Measurements from ENCODE around the gene CDH26. TPM values are rescaled to one million over a fixed set of nuclear protein-coding genes. Genes with fewer than 3 reads are reported as not detected.

CDH26 gene
- polyA plus RNA-seq, 12 donors, result 0.20 to 1.6 (median 0.92) TPM; not detected in 2

- no peak for DNase-seq
These were observed 24.9 kb downstream of the CDH26 start for GRCh38 chr20:59983076-59983475.

DNA sequence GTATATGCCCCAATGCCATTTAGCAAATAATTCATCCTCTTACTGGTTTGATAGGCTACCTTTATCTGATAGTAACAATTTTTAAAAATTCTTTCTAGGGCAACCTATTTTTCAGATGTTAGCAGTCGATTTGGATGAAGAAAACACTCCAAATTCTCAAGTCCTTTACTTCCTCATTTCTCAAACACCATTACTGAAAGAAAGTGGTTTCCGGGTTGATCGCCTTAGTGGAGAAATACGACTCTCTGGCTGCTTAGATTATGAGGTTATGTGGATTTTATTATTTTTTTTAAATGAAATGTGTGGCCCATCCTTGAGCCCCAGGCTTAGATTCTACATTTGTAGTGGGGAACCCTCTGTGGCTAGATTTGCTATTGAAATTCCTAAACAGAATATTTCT, 26.3 kb downstream of the CDH26 start:
- no peak for DNase-seq

DNA sequence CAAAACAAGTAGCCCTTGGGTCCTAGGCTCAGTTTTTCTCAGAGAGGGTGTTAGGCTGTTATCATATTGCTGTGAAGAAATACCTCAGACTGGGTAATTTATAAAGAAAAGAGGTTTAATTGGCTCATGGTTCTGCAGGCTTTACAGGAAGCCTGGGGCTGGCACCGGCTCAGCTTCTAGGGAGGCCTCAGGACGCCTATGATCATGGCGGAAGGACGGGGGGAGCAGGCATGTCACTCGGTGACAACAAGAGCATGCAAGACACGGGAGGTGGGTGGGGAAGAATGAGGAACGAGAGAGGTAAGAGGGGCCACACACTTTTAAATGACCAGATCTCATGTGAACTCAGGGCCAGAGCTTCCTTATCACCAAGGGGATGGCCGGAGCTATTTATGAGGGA, 26.9 kb downstream of the CDH26 start:
- no peak for DNase-seq

DNA sequence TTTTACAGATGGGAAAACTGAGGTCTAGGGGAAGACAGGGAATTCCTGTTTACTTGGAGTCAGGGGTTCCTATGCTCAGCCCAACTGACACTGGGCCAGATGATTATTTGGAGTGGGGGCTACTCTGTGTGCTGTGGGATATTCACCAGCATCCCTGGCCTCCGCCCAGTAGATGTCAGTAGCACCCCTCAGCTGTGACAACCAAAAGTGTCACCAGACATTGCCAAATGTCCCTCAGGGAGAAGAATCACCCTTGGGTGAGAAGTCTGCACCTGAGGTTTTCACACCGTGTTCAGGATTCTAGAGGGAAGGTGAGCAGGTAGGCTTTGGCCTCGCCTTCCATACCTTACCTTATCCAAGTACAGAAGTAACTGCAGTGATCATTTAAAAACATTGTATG, 27.6 kb downstream of the CDH26 start:
- DNase-seq, result no peak

DNA sequence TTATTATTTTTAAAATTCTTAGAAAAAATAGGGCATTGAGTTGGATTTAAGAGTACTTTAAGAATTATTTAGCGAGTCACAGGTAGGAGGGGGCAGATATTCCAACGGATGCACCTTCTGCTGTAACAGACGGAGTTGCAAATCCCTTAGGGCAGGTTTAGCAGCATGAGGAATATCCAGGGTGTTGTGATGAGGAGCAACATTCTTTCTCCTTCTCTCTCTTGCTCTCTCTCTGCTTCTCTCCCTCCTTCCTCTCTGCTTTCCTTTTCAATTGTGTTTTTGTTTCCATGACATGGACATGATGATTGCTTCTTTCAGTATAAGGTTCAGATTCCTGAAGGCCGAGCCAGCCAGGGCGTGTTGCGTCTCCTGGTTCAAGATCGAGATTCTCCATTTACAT, 28.9 kb downstream of the CDH26 start:
- DNase-seq, result no peak

DNA sequence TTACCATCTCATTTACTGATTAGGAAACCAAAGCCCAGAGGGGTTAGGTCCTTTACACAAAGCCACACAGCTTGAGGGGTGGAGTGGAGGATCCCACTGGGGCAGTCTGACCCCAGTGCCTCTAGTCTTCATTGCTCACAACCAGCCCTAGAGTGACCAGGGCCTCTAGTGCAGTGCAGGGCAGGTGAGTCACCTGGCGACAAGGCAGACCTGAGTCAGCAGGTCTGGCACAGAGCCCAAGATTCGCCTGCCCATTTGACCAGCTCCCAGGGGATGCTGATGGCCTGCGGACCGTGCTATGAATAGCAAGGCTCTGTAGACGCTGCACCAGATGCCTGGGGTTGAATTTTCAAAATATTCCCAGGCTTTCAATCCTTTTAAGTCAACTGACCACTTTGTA, 29.9 kb downstream of the CDH26 start:
- no peak for DNase-seq

DNA sequence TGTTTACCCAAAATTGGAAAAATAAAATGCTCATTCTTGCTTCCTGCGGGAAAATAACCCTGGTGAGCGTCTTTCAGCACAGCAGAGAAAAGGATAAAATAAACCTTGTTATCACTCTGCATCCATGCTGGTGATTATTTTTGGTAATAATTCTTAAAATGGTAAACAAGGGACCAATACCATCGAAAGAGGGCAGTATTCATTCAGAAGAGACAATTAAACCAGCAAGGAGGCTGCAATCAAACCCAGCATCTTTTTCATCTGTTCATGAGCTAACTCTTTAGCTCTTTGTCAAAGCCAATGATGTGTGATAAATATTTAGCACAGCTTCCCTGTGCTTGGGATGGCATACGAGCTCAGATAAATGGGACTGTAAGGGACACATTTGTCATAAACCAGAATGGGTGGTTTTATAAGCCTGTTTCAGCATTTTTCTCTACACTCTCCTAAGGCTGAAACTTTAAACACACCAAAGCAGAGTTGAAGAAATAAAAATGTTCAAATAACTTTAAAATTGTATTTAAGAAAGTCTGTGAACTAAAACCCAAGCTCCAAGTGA, 34.4 kb downstream of the CDH26 start:
- no peak for DNase-seq

- DNase-seq, result no peak
These were observed 35.7 kb downstream of the CDH26 start for GRCh38 chr20:59993736-59994430.

DNA sequence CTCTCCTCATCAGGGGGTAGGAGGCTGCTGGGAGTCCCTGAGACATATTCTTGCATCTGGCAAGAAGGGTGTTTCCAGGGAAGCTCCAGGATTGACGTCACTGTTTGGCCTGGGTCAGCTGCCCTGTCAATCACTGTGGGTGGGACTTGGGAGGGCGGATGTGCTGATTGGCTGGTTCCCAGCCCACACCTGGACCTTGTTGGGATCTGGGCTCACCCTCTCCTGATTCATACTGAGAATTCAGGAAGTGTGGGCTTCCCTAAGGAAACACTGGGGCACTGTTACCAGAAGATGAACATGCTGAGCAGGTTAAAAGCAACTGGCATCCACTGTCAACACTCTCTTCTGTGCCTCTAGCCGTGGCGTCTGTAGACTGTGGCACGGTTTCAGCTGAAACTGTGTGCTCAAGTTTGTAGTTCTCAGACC, 36.5 kb downstream of the CDH26 start:
- peak; percentile 38 for DNase-seq

DNA sequence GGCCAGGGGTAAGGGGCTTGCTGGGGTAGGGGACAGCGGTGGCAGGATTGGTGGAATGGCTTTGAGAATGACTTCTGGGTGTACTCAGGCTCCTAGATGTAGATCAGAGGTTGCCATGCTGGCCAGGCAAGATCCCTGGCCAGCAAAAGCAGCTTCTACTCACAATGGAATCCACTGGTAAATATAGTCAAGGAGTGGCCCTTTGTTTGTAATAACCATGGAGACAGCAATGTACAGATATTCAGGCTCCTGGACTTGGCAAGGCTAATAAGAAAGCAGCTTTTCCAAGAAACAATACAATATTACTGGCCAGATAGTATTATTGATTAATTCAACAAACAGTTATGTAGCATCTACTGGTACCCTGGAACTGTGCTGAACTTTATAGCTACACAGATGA, 37.9 kb downstream of the CDH26 start:
- no peak for DNase-seq

GRCh38 chr20:59997896-59998295, 39.7 kb downstream of the CDH26 start:
- DNase-seq, result no peak

DNA sequence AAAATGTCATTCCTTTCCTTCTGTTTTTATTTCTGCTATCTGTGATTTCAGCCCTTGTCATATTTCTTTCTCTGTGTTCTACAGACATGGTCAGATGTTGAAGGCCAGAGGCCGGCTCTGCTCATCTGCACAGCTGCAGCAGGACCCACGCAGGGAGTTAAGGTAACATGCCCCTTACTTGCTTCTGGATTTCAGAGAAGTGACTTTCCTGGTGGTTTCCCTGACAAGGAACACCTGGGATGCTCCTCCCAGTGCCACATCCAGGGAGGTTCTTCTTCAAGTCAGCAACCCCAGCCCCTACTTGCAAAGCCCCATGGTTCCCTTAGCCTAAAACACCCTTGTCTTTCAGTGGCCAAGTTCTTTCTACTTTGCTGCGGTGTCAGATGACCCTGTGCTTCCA, 41.3 kb downstream of the CDH26 start:
- no peak for DNase-seq

GRCh38 chr20:60000271-60001042, 42.2 kb downstream of the CDH26 start:
- DNase-seq, result no peak

GRCh38 chr20:60001108-60001507, 42.9 kb downstream of the CDH26 start:
- DNase-seq, result no peak

DNA sequence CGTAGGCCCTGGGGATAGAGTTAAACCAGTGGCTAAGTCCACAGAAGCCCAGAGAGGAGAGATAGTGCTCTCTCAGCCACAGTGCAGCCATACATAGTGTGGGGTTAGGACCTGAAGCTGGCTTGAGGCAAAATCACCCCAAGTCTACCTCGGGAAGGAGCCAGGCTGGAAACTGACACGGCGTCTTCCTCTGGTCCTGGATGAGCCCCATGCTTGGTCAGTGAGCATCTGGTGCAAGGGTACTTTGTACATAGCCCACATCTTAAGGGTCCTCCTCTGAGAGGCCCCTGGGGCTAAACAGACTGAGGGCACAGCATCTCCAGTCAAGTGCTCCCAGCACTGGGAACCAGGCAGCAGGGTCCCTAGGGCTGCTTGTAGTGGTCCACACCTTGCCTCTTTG, 45.6 kb downstream of the CDH26 start:
- DNase-seq, result no peak

GRCh38 chr20:60006261-60006660, 48.0 kb downstream of the CDH26 start:
- DNase-seq, result no peak

DNA sequence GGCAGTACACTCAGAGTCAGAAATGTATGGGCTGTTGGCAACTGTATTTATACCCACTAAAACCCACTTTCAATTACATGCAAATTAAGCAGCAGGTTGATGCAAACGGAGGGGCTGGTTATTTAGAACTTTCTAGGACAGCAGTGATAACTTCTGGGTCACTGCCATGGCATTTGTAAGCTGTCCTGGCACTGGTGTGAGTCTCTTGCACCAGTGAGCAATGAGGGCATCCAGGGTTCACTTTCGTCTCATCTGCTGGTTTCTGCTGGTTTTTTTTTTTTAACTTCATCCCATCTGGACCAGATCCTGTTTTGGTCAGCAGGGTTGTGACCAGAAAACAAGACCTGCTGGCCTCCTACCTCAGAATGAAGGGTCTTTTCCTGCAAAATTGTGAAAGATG, 49.2 kb downstream of the CDH26 start:
- no peak for DNase-seq

DNA sequence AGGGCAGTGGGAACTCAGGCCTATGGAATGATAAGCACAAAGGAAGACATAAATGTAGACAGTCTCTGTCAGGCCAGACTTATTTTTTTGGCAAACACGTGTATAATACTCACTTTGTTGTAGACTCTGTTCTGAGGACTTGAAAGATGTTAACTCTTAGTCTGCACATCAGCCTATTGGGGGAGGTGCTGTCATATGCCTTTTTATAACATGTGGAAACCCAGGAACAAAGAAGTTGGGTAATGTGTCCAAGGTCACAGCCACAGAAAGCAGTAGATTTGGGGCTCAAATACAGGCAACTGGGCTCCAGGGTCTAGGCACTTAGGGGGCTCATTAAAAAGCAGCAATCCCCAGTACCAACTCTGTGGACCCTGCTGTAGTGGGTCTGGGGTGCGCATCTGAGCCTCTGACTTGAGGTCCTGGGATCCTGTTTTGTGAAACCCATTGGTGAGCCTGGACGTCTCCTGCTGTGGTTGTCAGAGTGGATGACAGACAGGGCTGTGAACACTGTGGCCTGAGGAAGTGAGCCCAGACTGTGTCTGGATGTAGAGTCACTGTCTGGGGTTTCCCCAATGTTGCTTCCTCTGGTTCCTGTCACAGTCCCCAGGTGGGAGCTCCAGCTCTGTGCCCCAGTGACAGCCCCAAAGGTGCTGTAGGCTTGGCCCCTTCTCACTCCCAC, 50.0 kb downstream of the CDH26 start:
- no peak for DNase-seq

GRCh38 chr20:60009318-60009717, 51.1 kb downstream of the CDH26 start:
- no peak for DNase-seq

DNA sequence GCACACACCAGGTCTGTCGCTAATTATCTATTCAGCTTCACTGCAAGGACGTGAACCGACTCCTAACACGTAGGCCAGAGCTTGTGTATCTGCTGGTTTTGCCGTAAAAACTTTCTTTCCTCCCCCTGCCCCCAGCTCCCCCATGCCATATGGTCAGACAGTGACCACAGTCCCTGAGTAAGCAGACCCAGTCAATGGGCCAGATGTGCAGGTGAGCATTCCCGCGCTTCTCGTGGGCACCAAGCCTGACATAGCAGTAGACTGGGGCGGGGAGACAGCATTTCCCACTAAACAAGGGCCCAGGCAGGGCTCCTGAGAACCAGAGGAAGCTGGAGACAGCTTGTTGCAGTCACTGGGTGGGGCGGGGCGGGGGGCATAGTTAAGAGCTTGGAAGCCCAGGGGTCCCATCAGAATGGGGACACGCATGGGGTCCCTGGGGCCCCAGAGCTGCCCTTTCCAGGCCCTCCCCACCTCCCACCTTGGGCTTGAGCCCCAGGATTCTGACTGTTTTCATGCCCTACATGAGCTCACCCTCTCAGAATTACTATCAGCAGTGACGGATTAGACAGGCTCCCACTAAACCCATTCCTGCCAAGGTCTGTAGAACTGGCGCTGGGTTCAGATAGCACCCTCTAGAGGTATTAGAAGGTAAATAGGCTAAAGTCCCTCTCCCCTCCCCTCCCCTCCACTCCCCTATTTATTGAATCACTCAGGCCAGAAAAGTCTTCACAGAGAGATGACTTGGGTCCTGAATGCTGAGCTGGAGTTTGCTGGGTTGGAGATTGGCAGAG, 51.8 kb downstream of the CDH26 start:
- DNase-seq, result no peak

- DNase-seq, result no peak
These were observed 52.7 kb downstream of the CDH26 start for GRCh38 chr20:60010689-60011458.

All from muscle of arm (tissue), 12 donors.